ENCODE measurements around the gene PODXL. TPM values are rescaled to one million over a fixed set of nuclear protein-coding genes. Genes with fewer than 3 reads are reported as not detected.

Gene PODXL
- total RNA-seq, 1 experiment from 2014 or later = 727 TPM

DNA sequence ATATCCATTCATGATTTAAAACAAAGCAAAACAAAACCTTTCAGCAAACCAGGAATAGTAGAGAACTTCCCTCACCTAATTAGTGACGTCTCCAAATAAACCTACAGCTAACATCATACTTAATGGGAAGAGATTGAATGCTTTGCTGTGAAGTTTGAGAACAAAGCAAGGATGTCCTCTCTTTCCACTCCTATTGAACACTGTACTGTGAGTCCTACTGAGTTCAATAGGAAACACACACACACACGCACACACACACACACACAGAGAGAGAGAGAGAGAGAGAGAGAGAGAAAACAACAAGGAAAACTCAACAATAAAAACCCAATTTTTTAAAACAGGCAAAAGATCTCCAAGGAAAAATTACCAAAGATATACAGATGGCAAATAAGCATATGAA, 32.3 kb downstream of the PODXL start:
- Mint-ChIP-seq H3K27me3 (ENCODE audit: low read depth) (no peaks in the 10 kb centered on the region), H3K4me3 (peak overlapping the region in 1 of 2 experiments; percentile 2; a peak in 1 of 5 replicates), H3K36me3 (ENCODE audit: insufficient read depth in 1 of 3, low read depth in 3 of 3) (peaks cover 21 to 59% (median 44%) of the 10 kb centered on the region in 3 experiments; a peak in 6 of 7 replicates), H3K9me3 (no peaks in the 10 kb centered on the region), H3K4me1 (peaks cover 78 to 85% of the 10 kb centered on the region in 2 experiments), H3K27ac (peak overlapping the region in 1 of 3 experiments; percentile 94; a peak in 2 of 7 replicates)
- H3K9ac ChIP-seq (ENCODE audit: extremely low read depth, insufficient read length, low read length) = no peak overlapping the region
- no peak overlapping the region for H2BK5ac ChIP-seq (ENCODE audit: insufficient read length, low read length)
- H3K27me3 ChIP-seq (ENCODE audit: insufficient read depth, low read length) = no peaks in the 10 kb centered on the region
- no peak overlapping the region for H3K27ac ChIP-seq (ENCODE audit: insufficient read length, low read depth, low read length)
- no peak overlapping the region for H2AK5ac ChIP-seq (ENCODE audit: insufficient read length, low read length)
- no peak overlapping the region for H3K23ac ChIP-seq (ENCODE audit: insufficient read length, low read depth, low read length)
- TF ChIP-seq, protein P1, sequence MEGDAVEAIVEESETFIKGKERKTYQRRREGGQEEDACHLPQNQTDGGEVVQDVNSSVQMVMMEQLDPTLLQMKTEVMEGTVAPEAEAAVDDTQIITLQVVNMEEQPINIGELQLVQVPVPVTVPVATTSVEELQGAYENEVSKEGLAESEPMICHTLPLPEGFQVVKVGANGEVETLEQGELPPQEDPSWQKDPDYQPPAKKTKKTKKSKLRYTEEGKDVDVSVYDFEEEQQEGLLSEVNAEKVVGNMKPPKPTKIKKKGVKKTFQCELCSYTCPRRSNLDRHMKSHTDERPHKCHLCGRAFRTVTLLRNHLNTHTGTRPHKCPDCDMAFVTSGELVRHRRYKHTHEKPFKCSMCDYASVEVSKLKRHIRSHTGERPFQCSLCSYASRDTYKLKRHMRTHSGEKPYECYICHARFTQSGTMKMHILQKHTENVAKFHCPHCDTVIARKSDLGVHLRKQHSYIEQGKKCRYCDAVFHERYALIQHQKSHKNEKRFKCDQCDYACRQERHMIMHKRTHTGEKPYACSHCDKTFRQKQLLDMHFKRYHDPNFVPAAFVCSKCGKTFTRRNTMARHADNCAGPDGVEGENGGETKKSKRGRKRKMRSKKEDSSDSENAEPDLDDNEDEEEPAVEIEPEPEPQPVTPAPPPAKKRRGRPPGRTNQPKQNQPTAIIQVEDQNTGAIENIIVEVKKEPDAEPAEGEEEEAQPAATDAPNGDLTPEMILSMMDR (conservative IDR thresholded peaks at IDR 0.05) = no peak
- H3K9me3 ChIP-seq (ENCODE audit: control insufficient read depth, low read depth, low read length) = no peaks in the 10 kb centered on the region
- H2AFZ ChIP-seq (ENCODE audit: low read length) = no peak overlapping the region
- H3K79me2 ChIP-seq (ENCODE audit: insufficient read depth, low read length) = peaks cover 80% of the 10 kb centered on the region
- no peak overlapping the region for H3K56ac ChIP-seq (ENCODE audit: insufficient read length, low read depth, low read length)
- no peak overlapping the region for H3K14ac ChIP-seq (ENCODE audit: insufficient read depth, low read length)
- peaks cover 14% of the 10 kb centered on the region; the same call in 1 of the 2 replicates for H3K4me1 ChIP-seq (ENCODE audit: insufficient read depth, low read length)
- no peak overlapping the region for H4K91ac ChIP-seq (ENCODE audit: insufficient read length, low read depth, low read length)
- no peaks in the 10 kb centered on the region for H3K23me2 ChIP-seq (ENCODE audit: insufficient read length, low read depth, low read length, poor library complexity, severe bottlenecking)
- H3K18ac ChIP-seq (ENCODE audit: insufficient read length, low read depth, low read length) = no peak overlapping the region
- no peak overlapping the region for H2BK15ac ChIP-seq (ENCODE audit: low read depth, low read length)
- H3K4me2 ChIP-seq (ENCODE audit: insufficient read depth, insufficient read length, low read length) = no peak overlapping the region
- DNase-seq = no peak
- H4K20me1 ChIP-seq (ENCODE audit: control insufficient read depth, insufficient read depth, insufficient read length) = no peaks in the 10 kb centered on the region
- H2BK12ac ChIP-seq (ENCODE audit: insufficient read length, low read depth, low read length) = no peak overlapping the region
- H4K5ac ChIP-seq (ENCODE audit: insufficient read length, low read depth, low read length) = no peak overlapping the region
- no CpG with 5 or more reads among the region's 2 CpGs for WGBS (ENCODE audit: extremely low coverage, insufficient read length, low lambda C conversion rate)
- H2BK20ac ChIP-seq (ENCODE audit: low read depth, low read length, poor library complexity, severe bottlenecking) = no peak overlapping the region
- H4K8ac ChIP-seq (replicated peaks; ENCODE audit: insufficient read length, low read depth, low read length) = no peak overlapping the region
- no peak overlapping the region for H3K4ac ChIP-seq (ENCODE audit: low read depth, low read length)
- H2BK120ac ChIP-seq (ENCODE audit: low read depth, low read length, poor library complexity, severe bottlenecking) = no peak overlapping the region
- H3T11ph ChIP-seq (ENCODE audit: low read length) = no peak overlapping the region
- H3K79me1 ChIP-seq (ENCODE audit: insufficient read depth, low read depth, low read length, poor library complexity, severe bottlenecking) = peaks cover 3% of the 10 kb centered on the region
